HUES64 (cell line): ENCODE measurements around the gene ASPSCR1.
A peak's percentile ranks its signal among the peaks of the same experiment; 100 is the strongest.
"Not testable (repeated sequence)": the region's sequence is repeated elsewhere in the genome, so short reads cannot be mapped to it uniquely, and the experiment has no call there.

ENCODE experiments used
- H3K27ac ChIP-seq: 2 replicates; pipeline ENCODE4 v1.7.0; 2013; ENCODE audit warnings: low read depth, low read length, inconsistent platforms
- H3K27me3 ChIP-seq: 2 replicates; pipeline ENCODE4 v1.6.1; 2013; ENCODE audit warnings: mild to moderate bottlenecking, low read length; ENCODE audit not compliant: insufficient read depth
- H3K36me3 ChIP-seq: 2 replicates; pipeline ENCODE4 v1.6.1; 2013; ENCODE audit warnings: mild to moderate bottlenecking, low read length; ENCODE audit not compliant: insufficient read depth
- H3K4me1 ChIP-seq: 2 replicates; pipeline ENCODE4 v1.6.1; 2013; ENCODE audit warnings: mild to moderate bottlenecking, low read length, moderate library complexity; ENCODE audit not compliant: insufficient read depth
- H3K4me3 ChIP-seq: 2 replicates; pipeline ENCODE4 v1.5.1; 2013; ENCODE audit warnings: mild to moderate bottlenecking, low read length, moderate library complexity
- H3K9ac ChIP-seq: 2 replicates; pipeline ENCODE4 v1.6.1; 2013; ENCODE audit warnings: mild to moderate bottlenecking, low read depth, low read length
- H3K9me3 ChIP-seq: 2 replicates; pipeline ENCODE4 v1.6.1; 2013; ENCODE audit warnings: low read depth, low read length; ENCODE audit not compliant: insufficient read depth
- WGBS: fragments of 150-250, 120-280 bp; methylation state at CpG from one replicate; pipeline ENCODE4 v1.1.7; 2013; ENCODE audit warnings: missing lambda C conversion rate; 5-methylcytosine and 5-hydroxymethylcytosine counted together

ASPSCR1 gene

DNA sequence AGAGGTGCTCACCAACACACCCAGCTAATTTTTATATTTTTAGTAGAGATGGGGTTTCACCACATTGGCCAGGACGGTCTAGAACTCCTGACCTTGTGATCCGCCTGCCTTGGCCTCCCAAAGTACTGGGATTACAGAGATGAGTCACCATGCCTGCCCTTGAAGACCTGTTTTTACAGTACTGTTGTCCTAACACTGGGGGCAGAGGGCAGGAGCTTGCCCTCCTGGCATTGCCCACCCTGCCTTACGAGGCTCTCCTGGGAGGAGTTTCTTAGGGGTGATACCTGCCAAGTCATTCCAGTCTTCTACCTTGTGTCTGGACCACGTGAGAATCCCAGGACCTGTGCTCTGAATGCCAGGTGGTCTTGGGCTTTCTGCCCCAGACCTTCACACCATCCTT is 2.7 kb downstream of the ASPSCR1 start:
- Histone ChIP-seq H3K9ac (no peak overlapping the region), H3K27ac (no peak overlapping the region), H3K4me1 (no peaks in the 10 kb centered on the region), H3K4me3 (no peak overlapping the region), H3K36me3 (peaks cover 27% of the 10 kb centered on the region), H3K9me3 (no peaks in the 10 kb centered on the region), H3K27me3 (peaks cover 20% of the 10 kb centered on the region)
- 90% methylated on average over 4 of the region's 4 CpGs for WGBS

- Histone ChIP-seq H3K27me3 (peaks cover 14% of the 10 kb centered on the region), H3K36me3 (peaks cover 34% of the 10 kb centered on the region), H3K9ac (no peak overlapping the region), H3K4me3 (no peak overlapping the region), H3K27ac (no peak overlapping the region), H3K9me3 (no peaks in the 10 kb centered on the region), H3K4me1 (no peaks in the 10 kb centered on the region)
- WGBS = 94% methylated on average over 9 of the region's 9 CpGs
Measured at GRCh38 chr17:81980707-81981343, 3.4 kb downstream of the ASPSCR1 start.

DNA sequence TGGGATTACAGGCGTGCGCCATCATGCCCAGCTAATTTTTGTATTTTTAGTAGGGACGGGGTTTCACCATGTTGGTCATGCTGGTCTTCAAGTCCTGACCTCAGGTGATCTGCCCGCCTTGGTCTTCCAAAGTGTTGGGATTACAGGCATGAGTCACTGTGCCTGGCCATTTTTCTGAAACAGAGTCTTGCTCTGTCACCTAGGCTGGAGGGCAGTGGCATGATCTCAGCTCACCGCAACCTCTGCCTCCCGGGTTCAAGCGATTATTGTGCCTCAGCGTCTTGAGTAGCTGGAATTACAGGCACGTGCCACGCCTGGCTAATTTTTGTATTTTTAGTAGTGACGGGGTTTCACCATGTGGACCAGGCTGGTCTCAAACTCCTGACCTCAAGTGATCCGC is 4.1 kb downstream of the ASPSCR1 start:
- not testable (repeated sequence) for H3K9ac ChIP-seq, H3K9me3 ChIP-seq, H3K27ac ChIP-seq, H3K4me3 ChIP-seq, H3K4me1 ChIP-seq, H3K27me3 ChIP-seq
- WGBS = 96% methylated on average over 12 of the region's 12 CpGs
- H3K36me3 ChIP-seq = peaks cover 41% of the 10 kb centered on the region

GRCh38 chr17:81983011-81983638 is 5.7 kb downstream of the ASPSCR1 start:
- Histone ChIP-seq H3K4me1 (no peaks in the 10 kb centered on the region), H3K27me3 (no peaks in the 10 kb centered on the region)

GRCh38 chr17:81983639-81984373 is 6.4 kb downstream of the ASPSCR1 start:
- no peaks in the 10 kb centered on the region for H3K27me3 ChIP-seq
- peaks cover 46% of the 10 kb centered on the region for H3K36me3 ChIP-seq
- H3K4me1 ChIP-seq = no peaks in the 10 kb centered on the region
- no peak overlapping the region for H3K4me3 ChIP-seq
- no peaks in the 10 kb centered on the region for H3K9me3 ChIP-seq
- no peak overlapping the region for H3K27ac ChIP-seq
- WGBS = 97% methylated on average over 26 of the region's 26 CpGs
- H3K9ac ChIP-seq = no peak overlapping the region

More at GRCh38 chr17:81983011-81983638, 5.7 kb downstream of the ASPSCR1 start:
- Histone ChIP-seq H3K36me3 (peaks cover 46% of the 10 kb centered on the region), H3K9me3 (no peaks in the 10 kb centered on the region), H3K27ac (no peak overlapping the region), H3K9ac (no peak overlapping the region), H3K4me3 (no peak overlapping the region)
- WGBS = 97% methylated on average over 35 of the region's 35 CpGs

DNA sequence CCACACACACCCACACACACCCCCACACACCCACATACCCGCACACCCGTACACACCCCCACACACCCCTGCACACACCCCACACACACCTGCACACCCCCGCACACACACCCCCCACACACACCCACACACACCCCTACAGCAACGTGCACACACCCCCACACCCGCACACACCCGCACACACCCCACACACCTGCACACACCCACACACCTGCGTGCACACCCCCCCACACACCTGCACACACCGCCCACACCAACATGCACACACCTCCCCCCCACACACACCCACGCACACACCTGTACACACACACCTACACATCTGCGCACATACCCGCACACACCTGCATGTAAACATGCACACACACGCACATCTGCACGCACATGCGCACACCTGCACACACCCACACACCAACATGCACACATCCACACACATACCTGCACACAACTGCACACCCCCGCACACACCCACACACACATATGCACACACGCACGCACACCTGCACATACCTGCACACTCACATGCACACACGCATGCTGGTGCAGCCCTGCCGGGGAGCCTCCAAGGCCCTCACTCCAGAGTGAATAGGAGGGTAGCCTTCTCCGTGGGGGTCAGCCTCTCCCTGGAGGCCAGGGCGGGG is 7.5 kb downstream of the ASPSCR1 start:
- no peak overlapping the region for H3K27ac ChIP-seq
- H3K4me3 ChIP-seq = no peak overlapping the region
- 95% methylated on average over 21 of the region's 21 CpGs for WGBS
- H3K36me3 ChIP-seq = peaks cover 39% of the 10 kb centered on the region
- H3K27me3 ChIP-seq = no peaks in the 10 kb centered on the region
- no peaks in the 10 kb centered on the region for H3K9me3 ChIP-seq
- no peak overlapping the region for H3K9ac ChIP-seq
- no peaks in the 10 kb centered on the region for H3K4me1 ChIP-seq

- Histone ChIP-seq H3K9me3 (no peaks in the 10 kb centered on the region), H3K27ac (no peak overlapping the region), H3K4me1 (0 out of 2 replicates have a peak, but pooled peaks cover 11% of the 10 kb centered on the region), H3K36me3 (peaks cover 34% of the 10 kb centered on the region), H3K4me3 (no peak overlapping the region), H3K9ac (no peak overlapping the region), H3K27me3 (no peaks in the 10 kb centered on the region)
- WGBS = 96% methylated on average over 26 of the region's 26 CpGs
Measured at GRCh38 chr17:81986606-81987005, 9.2 kb downstream of the ASPSCR1 start.

DNA sequence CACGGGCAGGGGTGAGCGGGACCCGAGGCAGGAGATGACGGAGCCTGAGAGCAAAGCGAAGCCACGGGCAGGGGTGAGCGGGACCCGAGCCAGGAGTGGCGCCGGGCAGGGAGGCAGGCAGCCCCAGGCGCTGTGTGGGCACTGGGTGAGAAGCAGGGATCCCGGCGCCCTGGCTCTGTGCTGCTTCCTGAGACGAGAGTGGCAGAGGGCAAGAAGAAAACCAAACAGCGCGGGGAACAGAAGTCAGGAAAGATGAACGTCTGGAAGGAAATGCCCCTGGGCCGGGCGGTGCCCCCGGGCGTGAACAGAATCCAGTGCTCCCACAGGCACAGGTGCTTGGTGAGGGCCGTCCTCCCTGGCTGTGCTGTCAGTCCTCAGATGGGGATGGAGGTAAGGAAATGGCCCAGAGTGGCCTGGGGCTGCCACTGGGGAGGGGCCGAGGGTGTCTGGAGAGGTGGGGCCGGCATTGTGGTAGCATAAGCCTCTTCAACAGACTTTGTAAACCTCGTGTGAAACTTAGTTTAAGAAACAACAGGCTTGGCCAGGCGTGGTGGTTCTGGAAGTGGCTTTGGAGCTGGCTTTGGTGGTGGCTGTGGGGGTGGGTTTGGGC is 9.8 kb downstream of the ASPSCR1 start:
- Histone ChIP-seq H3K9me3 (no peaks in the 10 kb centered on the region), H3K36me3 (peaks cover 34% of the 10 kb centered on the region), H3K4me3 (no peak overlapping the region), H3K9ac (no peak overlapping the region), H3K4me1 (peaks cover 17% of the 10 kb centered on the region; the same call in 1 of the 2 replicates), H3K27ac (no peak overlapping the region), H3K27me3 (no peaks in the 10 kb centered on the region)
- 96% methylated on average over 26 of the region's 26 CpGs for WGBS

DNA sequence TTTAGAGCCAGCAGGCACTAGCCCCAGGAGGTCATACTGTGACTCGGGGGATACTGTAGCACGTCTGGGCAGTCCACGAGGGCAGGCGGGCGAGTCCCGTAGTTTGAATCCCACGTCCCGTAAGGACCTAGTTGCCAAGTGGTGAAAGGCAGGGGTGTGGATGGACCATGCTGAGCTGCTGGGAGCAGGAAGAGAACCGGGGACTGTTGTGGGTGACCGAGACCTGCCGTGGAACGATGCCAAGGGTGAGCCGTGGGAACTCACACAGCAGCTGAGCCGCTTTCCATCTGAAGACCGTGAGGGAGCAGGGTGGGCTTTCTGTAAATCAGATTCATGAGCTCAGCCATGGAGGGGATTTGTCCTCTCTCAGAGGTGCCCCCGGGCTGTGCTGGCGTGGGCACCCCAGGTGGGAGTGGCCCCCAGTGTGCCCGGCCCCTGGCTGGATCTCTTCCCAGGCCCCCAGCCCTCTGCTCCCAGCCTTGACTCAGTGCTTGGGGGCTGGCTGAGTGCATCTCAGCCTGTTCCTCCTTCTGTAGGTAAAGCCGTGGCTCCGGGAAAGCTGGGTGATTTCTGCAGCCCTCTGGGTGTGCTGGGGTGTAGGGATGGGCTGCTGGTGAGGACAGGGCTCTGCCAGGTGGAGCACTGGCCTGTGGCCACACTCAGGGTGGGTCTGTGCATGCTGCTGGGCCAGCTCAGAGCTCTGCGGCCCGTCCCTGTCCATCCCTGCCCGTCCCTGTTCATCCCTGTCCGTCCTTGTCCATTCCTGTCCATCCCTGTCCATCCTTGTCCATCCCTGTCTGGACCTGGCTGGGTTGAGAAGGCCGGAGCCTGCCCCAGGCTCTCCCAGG is 13.6 kb downstream of the ASPSCR1 start:
- Histone ChIP-seq H3K4me1 (peaks cover 30% of the 10 kb centered on the region; the same call in 1 of the 2 replicates), H3K27me3 (no peaks in the 10 kb centered on the region), H3K9ac (peak overlapping the region; percentile 41; the same call in 1 of the 2 replicates), H3K9me3 (no peaks in the 10 kb centered on the region), H3K4me3 (no peak overlapping the region), H3K36me3 (peaks cover 9% of the 10 kb centered on the region; the same call in 1 of the 2 replicates), H3K27ac (peak overlapping the region; percentile 70; the same call in 1 of the 2 replicates)
- WGBS = 88% methylated on average over 25 of the region's 25 CpGs

DNA sequence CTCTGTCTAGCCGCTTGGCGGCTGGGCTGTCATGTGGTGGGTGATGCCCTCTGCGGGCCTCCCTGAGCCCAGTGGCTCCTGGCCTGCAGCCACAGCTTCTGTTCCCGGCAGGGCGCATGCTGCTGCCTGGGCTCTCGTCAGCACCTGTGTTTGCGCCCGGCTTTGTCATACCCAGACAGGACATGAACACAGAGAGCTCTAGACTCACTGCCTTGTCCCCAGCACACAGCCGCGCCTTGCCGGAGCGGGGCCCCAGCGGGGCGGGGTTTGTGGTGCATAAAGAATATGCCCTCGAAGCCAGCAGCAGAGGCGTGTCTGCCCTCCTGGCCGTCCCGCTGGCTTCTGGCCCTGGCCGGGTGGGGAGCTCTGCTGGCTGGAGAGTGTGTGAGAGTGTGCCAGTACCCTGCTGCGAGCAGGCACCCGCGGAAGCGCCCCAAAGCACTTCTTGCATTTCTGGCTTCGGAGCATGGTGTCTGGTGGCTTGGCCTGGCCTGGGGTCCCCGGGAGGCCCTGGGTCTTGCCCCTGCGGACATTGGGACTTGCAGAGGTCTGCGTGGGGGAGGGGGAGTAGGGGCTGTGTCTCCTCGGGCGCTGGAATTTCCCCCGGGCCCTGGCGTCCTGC is 14.4 kb downstream of the ASPSCR1 start:
- Histone ChIP-seq H3K9ac (peak overlapping the region; percentile 41), H3K9me3 (no peaks in the 10 kb centered on the region), H3K4me1 (peaks cover 30% of the 10 kb centered on the region; the same call in 1 of the 2 replicates), H3K27me3 (no peaks in the 10 kb centered on the region), H3K36me3 (peaks cover 5% of the 10 kb centered on the region; the same call in 1 of the 2 replicates), H3K4me3 (no peak overlapping the region), H3K27ac (peak overlapping the region; percentile 70)
- WGBS = 27% methylated on average over 31 of the region's 31 CpGs
